Measurements from ENCODE around the gene CBX8.

Gene CBX8

DNA sequence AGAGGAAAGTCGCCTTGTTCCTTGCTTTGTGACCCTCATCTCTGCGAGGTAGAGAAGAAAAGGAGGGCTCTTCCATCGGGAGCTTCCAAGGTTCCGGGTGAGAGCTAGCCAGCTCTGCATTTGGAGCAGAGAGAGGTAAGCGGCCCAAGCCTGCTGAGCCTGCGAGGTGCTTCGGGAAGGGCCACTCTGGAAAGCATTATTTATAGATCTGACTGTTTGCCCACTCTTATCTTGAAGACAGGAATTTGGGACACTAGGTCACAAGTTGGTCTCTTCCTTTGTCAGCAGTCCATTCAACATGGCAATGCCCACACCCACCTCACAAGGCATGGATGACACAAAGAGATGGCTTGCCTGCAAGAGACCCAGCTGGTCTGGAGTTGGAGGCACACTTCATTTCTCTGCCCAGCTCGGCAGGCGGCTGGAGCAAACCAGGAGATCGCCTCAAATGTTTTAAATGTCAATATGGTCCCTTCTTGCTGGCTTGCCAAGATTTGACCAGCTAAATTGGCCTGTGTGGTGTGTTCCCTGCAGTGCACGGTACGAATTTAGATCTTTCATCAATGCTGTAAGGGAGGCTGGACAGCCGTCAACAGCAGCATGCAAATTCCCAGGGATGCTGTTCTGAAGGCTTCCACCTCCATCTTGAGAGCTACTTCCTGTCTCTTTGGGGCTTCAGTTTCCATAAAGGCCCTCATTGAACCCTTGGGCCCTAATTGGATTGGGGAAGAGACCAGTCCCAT is 22.8 kb upstream of the CBX8 start:
- DNase-seq (ENCODE audit: low read depth), result no peak

GRCh38 chr17:79819085-79819484 is 22.2 kb upstream of the CBX8 start:
- DNase-seq (ENCODE audit: low read depth), result no peak

DNA sequence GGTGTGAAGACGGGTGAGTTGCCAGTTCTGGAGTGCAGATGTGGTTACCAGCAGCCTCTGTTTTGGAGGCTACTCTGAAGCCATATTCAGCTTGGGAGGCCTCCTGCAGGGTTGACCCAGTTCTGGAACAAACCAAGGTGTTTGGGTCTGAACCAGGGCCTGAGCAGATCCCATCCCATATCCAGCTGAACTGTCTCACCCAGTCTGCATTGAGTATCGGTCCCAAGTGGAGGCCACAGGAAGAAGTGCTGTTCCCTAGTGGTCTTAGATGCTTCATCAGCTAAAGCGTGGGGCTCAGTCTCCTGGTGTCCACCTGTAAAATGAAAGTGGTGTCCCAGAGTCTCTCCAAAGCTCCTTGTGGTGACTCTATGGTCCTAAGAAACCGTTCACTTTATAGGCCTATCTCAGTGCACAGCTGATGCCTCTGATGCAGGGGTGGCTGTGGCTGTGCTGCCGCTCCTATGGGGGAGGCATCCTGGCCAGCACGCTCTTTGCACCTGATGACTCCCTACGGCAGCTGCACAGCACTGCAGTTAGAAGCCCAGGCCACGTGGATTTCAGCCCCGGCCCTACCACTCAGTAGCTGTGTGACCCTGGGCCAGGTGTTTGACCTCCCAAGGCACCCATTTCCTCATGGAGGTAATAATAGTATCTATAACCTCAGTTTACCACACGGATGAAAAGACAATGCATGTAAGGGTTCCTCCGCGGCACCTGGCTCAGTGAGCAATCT is 21.3 kb upstream of the CBX8 start:
- no peak for DNase-seq (ENCODE audit: low read depth)

GRCh38 chr17:79815836-79816461 is 19.1 kb upstream of the CBX8 start:
- DNase-seq (ENCODE audit: low read depth), result no peak

- DNase-seq (ENCODE audit: low read depth), result no peak
Measured at GRCh38 chr17:79814974-79815835, 18.3 kb upstream of the CBX8 start.

DNA sequence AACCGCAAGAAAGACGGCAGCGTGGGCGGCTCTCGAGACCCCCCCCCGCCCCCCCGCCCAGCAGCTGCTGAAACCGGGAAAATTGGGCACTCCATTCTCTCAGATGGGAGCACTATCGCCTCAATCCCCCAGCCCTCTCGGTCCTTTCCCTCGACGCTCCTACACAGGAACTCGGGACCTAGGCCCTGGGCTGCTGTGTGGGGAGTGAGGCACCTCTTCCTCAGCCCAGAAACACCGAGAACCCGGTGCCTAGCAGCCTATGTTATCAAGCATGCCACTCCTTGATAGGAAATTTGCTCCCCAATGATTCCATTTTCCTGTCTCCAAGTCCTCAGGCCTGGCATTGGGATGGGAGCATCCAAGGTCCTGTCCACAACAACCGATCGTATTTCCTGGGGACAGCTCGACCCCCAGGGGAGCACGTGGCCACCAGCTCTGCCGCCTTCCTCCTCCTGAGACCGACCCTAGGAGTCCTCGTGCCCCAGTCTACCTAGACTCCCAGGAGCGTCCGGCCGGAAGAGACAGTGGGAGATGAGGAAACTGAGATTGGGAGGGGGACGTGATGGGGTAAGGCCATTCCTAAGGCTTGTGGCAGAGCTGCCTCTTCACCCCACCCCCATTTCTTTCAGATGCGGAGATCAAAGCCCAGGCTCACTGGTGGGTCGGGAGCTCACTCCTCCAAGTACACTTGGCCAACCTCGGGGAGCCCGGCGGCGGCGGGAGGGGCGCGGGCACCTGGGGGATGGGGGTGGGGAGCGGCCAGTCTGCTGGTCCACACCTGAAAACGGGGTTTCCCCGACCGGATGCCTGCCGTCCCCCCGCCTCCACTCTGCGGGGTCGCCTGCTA is 17.5 kb upstream of the CBX8 start:
- no peak for DNase-seq (ENCODE audit: low read depth)

DNA sequence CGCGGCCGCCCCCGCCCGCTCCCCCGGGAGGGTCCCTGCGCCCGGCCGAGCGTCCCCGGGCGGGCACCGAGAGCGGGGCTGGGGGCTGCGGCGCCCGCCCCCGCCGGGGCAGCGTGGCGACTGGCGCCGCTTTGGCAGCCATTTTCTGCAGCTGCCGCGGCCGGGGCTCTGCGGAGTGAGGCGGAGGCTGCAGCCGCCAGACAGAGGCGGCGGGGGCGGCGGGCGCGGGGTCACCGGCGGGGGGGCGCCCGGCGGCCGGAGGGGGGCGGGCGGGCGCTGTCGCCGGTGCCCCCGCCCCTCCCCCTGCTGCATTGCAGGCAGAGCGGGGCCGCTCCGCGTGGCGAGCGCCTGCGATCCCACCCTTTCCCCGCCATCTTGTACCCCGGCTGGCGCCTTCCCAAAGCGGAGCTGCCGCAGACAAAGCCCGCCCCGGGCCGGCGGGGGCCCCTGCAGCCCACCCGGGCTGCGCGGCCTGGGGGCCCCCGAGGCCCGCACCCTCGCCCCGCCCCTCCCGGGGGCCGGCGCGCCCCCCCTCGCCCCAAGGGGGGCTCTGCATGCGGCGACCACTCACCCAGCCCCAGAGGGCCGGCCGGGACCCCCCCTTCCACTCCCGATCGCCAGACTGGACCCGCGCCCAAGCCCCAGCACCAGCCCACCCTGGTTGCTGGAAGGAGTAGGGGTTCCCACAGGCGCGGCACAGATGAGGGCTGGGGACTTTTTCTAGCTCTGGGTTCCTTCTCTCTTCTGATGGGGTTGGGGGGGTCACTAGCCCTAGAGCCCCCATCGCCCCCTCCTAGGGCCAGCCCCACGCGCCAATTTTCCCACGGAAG is 16.6 kb upstream of the CBX8 start:
- DNase-seq (ENCODE audit: low read depth), result no peak

DNA sequence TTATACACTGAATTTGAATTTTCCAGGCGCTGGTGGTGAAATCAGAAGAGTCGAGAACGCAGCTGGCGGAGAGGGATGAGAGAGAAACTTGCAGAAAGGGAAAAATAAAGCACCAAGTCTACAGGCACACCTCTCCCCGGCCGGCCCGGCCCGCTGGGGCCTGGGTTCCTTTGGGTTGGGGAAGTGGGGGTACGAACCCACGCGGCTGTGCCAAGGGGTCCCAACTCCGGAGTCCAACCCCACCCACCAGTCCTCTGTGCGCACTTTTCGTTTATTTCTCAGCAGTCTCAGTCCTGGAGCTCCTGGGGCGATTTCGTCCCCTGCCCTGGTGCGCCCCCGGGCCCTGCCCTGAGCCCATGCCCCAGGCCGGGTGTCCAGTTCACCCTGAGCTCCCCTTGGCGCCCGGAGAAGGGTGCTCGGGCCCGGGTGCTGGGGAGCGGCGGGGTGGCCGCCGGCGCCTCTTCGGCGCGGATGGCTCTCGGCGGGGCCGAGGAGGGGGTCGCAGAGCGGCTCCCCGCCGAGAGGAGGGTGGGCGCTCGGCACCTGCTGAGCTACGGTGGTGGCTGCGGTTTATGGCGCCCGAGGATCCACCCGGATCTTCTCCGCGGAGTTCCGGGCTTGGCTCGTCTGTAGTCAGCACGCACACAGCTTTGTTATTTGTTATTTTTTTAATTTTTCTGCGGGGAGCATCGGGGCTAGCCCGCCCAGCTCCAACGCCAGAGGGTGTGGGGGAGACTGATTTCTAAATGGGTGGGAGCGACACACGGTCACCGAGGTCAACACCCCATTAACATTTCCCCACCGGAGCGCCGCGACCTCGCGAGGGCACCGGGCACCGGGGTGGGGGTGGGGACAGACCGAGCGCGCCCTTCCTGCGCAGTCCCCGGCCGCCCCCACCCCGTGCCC is 15.7 kb upstream of the CBX8 start:
- no peak for DNase-seq (ENCODE audit: low read depth)

GRCh38 chr17:79811868-79812352 is 15.0 kb upstream of the CBX8 start:
- DNase-seq (ENCODE audit: low read depth), result no peak

DNA sequence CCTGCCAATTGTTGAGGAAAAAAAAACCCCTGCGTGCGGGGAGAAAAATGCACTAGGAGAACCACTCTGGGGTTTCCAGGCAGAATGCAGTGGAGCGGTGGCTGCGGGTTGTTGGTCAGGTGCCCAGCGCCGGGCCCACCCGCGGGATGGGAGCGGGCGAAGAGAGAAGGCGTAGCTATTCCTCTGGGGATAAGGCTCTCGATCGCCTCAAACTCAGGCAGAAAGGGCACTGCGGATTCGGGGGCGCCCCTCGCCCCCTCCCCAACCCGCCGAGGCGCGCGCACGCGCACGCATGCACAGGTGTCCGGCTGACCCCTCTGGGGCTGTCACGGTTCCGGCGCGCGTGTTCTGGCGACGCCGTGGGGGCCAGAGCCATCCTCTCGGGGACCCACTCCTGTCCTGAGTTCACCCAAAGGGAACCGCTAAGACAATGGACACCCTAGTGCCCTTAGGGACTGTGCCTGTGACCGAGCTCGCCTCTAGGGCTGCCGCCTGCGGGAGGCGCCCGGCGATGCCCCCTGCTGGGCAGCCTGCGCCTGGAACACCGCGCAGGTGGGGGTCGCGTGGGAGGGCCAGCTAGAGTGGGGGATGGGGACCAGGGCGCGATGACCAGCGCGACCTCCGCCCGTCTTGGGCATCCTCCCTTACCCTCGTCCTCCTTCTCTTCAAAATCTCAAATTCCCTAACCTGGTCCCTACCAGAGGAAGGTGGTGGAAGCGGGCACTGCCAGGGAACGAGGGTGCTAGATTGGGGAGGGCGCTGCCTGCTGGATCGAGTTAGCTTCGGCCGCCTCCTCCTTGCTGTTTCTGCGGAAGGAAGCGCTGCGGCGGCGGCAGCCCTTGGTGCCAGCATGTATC is 14.4 kb upstream of the CBX8 start:
- no peak for DNase-seq (ENCODE audit: low read depth)

DNA sequence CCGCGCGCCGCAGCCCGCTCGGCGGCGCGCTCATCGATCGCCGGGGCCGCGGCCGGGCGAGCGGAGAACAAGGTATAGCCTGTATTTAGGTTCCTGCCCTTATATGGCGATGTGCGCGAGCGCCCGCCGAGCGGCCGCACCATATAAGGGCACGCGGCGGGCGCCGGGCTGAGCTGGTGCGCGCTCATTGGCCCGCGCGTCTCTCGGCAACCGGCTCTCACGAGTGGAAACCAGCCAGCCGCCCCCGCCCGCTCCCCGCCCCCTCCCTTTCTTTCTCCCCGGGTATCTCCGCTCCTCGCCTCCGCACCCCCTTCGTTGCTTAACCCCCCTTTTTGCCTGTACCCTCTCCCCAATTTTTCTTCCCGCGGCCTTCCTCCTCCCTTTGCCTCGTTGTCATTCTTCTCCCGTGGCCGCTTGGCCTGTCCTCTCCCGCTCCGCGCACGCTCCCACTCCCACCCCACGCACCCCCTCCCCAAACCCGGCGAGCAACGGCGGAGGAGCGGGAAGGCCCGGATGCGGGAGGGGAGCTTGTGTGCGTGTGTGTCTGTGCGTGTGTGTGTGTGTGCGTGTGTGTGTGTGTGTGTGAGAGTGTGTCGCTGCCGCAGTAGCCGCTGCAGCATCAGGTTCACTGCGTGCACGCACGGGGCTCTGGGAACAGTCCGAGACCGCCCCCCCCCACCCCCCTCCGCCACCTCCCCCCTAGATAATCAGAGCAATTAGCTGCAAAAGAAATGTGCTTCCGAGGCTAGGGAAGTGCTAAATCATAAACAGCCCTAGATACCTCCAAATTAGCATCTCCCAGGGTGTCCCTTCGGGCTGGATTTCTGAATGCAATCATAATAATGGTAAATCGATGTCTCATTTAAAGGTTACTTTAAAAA is 13.5 kb upstream of the CBX8 start:
- peak; percentile 58 for DNase-seq (ENCODE audit: low read depth)

- DNase-seq (ENCODE audit: low read depth), result no peak
Measured at GRCh38 chr17:79809530-79810129, 12.8 kb upstream of the CBX8 start.

DNA sequence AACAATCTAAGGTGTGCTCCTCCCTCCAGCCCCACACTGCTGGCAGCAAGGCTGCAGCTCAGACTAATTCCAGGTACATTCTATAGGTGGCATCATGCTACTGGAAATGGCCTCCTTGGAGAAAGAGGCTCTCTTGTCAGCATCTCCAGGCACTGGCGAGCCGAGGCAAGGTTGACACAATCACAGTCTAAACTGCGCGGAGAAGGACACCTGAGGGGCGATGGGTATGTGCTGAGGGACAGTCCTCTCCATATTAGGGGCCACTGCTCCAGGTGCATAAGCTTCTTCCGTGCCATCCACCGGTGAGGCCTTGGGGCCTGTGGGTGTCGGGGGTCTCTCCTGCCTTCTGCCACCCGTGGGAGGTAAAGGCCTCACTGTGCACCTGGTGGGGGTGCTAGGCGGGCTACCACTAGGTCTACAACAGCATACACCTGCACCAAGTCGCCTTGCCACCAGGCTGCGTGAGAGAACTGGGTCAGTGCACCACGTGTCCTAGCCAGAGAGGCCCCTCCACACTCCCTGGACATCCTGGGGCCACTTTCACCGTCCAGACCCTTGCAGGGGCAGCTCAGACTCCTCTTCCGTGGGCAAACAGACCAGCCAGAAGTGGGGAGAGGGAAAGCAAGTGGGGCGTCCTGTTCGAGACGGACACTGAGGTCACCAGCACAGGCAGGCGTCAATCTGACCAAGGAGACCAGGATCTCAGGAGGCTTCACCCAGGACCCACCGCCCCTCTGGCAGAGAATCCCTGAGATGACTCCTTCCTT is 12.1 kb upstream of the CBX8 start:
- no peak for DNase-seq (ENCODE audit: low read depth)

GRCh38 chr17:79806863-79807720 is 10.2 kb upstream of the CBX8 start:
- DNase-seq (ENCODE audit: low read depth), result no peak

- no peak for DNase-seq (ENCODE audit: low read depth)
Measured at GRCh38 chr17:79806446-79806760, 9.5 kb upstream of the CBX8 start.

Measured in stimulated activated CD8-positive, alpha-beta memory T cell treated with anti-CD3 and anti-CD28 coated beads, Interleukin-15, amount 100 ng/mL, for 1 hour (primary cell).